IMR-90 (cell line): Measurements from ENCODE around the gene ST14.

Experiments
- BHLHE40 ChIP-seq: fragments of 150-350 bp; IDR thresholded peaks from 2 replicates; pipeline ENCODE4 v1.6.1; 2016; ENCODE audit warnings: mild to moderate bottlenecking, low read depth, low read length
- MAFK ChIP-seq: IDR thresholded peaks from 2 replicates; pipeline ENCODE4 v1.6.1; 2012; ENCODE audit warnings: low read depth, low read length, improper control_type of control experiment
- MAZ ChIP-seq: IDR thresholded peaks from 2 replicates; pipeline ENCODE4 v1.6.1; 2012; ENCODE audit warnings: low read depth, mild to moderate bottlenecking, low read length, improper control_type of control experiment, moderate library complexity, borderline replicate concordance
- MXI1 ChIP-seq: IDR thresholded peaks from 2 replicates; pipeline ENCODE4 v1.6.1; 2012; ENCODE audit warnings: low read depth, mild to moderate bottlenecking, low read length, moderate library complexity, borderline replicate concordance
- NFE2L2 ChIP-seq: fragments of 150-350 bp; IDR thresholded peaks from 2 replicates; pipeline ENCODE4 v1.6.1; 2016; ENCODE audit warnings: low read depth, mild to moderate bottlenecking, low read length
- POLR2A ChIP-seq: IDR thresholded peaks from 2 replicates; pipeline ENCODE4 v1.6.1; 2012; ENCODE audit warnings: mild to moderate bottlenecking, low read depth, low read length
- RAD21 ChIP-seq: IDR thresholded peaks from 2 replicates; pipeline ENCODE4 v1.6.1; 2012; ENCODE audit warnings: low read length, improper control_type of control experiment
- RCOR1 ChIP-seq: IDR thresholded peaks from 2 replicates; pipeline ENCODE4 v1.6.1; 2012; ENCODE audit warnings: mild to moderate bottlenecking, low read length, improper control_type of control experiment; ENCODE audit not compliant: insufficient replicate concordance
- RFX5 ChIP-seq: IDR thresholded peaks from 2 replicates; pipeline ENCODE4 v1.8.0; 2012; ENCODE audit warnings: low read depth, mild to moderate bottlenecking, low read length, moderate library complexity
- SMC3 ChIP-seq: fragments of 150-350 bp; IDR thresholded peaks from 2 replicates; pipeline ENCODE4 v1.6.1; 2016; ENCODE audit warnings: low read depth, mild to moderate bottlenecking, antibody characterized with exemption, low read length, moderate library complexity
- USF2 ChIP-seq: fragments of 150-350 bp; IDR thresholded peaks from 2 replicates; pipeline ENCODE4 v1.6.1; 2017; ENCODE audit warnings: mild to moderate bottlenecking, antibody characterized with exemption, low read length, low read depth
- TF ChIP-seq, protein P1 (sequence below): conservative IDR thresholded peaks from 2 replicates; pipeline ENCODE4 v1.5.1; 2012; ENCODE audit warnings: mild to moderate bottlenecking, low read depth, low read length, improper control_type of control experiment

GRCh38 chr11:130190371-130190881 is 30.8 kb downstream of the ST14 start:
- TF ChIP-seq, protein P1, sequence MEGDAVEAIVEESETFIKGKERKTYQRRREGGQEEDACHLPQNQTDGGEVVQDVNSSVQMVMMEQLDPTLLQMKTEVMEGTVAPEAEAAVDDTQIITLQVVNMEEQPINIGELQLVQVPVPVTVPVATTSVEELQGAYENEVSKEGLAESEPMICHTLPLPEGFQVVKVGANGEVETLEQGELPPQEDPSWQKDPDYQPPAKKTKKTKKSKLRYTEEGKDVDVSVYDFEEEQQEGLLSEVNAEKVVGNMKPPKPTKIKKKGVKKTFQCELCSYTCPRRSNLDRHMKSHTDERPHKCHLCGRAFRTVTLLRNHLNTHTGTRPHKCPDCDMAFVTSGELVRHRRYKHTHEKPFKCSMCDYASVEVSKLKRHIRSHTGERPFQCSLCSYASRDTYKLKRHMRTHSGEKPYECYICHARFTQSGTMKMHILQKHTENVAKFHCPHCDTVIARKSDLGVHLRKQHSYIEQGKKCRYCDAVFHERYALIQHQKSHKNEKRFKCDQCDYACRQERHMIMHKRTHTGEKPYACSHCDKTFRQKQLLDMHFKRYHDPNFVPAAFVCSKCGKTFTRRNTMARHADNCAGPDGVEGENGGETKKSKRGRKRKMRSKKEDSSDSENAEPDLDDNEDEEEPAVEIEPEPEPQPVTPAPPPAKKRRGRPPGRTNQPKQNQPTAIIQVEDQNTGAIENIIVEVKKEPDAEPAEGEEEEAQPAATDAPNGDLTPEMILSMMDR: no peak
- TF ChIP-seq SMC3 (no peak), RCOR1 (no peak), RAD21 (no peak), USF2 (no peak), MAZ (no peak), POLR2A (no peak), RFX5 (no peak), NFE2L2 (no peak), MAFK (no peak), MXI1 (no peak), BHLHE40 (no peak)
